SH-SY5Y (cell line): ENCODE data around the gene MED29.

Experiments
- GATA2 ChIP-seq: IDR thresholded peaks from 2 replicates; pipeline ENCODE4 v1.6.1; 2011; ENCODE audit warnings: mild to moderate bottlenecking, low read depth, low read length
- GATA3 ChIP-seq: IDR thresholded peaks from 2 replicates; pipeline ENCODE4 v1.6.1; 2011; ENCODE audit warnings: low read depth, mild to moderate bottlenecking, low read length, moderate library complexity

MED29 gene

GRCh38 chr19:39382991-39383828 lies 8.0 kb upstream of the MED29 start:
- TF ChIP-seq GATA3 (no peak), GATA2 (no peak)

GRCh38 chr19:39384839-39385568 lies 6.2 kb upstream of the MED29 start:
- TF ChIP-seq GATA3 (no peak), GATA2 (no peak)

GRCh38 chr19:39385629-39386411 lies 5.4 kb upstream of the MED29 start:
- no peak for TF ChIP-seq GATA2
- no peak for TF ChIP-seq GATA3

- TF ChIP-seq GATA3 (no peak), GATA2 (no peak)
Measured at GRCh38 chr19:39386557-39386956, 4.6 kb upstream of the MED29 start.

GRCh38 chr19:39388657-39389056 lies 2.5 kb upstream of the MED29 start:
- TF ChIP-seq GATA3 (no peak), GATA2 (no peak)

GRCh38 chr19:39389631-39390414 lies 1.4 kb upstream of the MED29 start:
- TF ChIP-seq GATA3 (no peak), GATA2 (no peak)

- TF ChIP-seq GATA2, result no peak
- no peak for TF ChIP-seq GATA3
Measured at GRCh38 chr19:39390451-39390750, 777 bp upstream of the MED29 start.

- TF ChIP-seq GATA3, result no peak
- no peak for TF ChIP-seq GATA2
Measured at GRCh38 chr19:39397360-39398296, 6.5 kb downstream of the MED29 start.

- TF ChIP-seq GATA2 (no peak), GATA3 (no peak)
Measured at GRCh38 chr19:39398297-39398864, 7.2 kb downstream of the MED29 start.

- TF ChIP-seq GATA2, result no peak
- TF ChIP-seq GATA3, result no peak
Measured at GRCh38 chr19:39399668-39400050, 8.5 kb downstream of the MED29 start.

GRCh38 chr19:39400061-39400460 lies 8.9 kb downstream of the MED29 start:
- TF ChIP-seq GATA3 (no peak), GATA2 (no peak)

- TF ChIP-seq GATA2 (no peak), GATA3 (no peak)
Measured at GRCh38 chr19:39401070-39401548, 9.9 kb downstream of the MED29 start.
